Measurements from ENCODE around the gene MFAP3. TPM values are rescaled to one million over a fixed set of nuclear protein-coding genes. Genes with fewer than 3 reads are reported as not detected.
"Not testable (repeated sequence)": the region's sequence is repeated elsewhere in the genome, so short reads cannot be mapped to it uniquely, and the experiment has no call there.

MFAP3 gene
- total RNA-seq, 2 experiments from 2014 or later: 27.7 to 29.9 TPM

GRCh38 chr5:154063372-154063771, 24.6 kb downstream of the MFAP3 start:
- no peak overlapping the region for H3K27ac ChIP-seq (ENCODE audit: low read depth, low read length, poor library complexity, severe bottlenecking)
- no peak overlapping the region for H2AFZ ChIP-seq (ENCODE audit: low read length)
- no peaks in the 10 kb centered on the region for H3K9me3 ChIP-seq (ENCODE audit: low read length)
- no peak overlapping the region for H3K4me3 ChIP-seq (ENCODE audit: low read depth, low read length, poor library complexity, severe bottlenecking)
- no peak for DNase-seq (ENCODE audit: low spot score)
- no peaks in the 10 kb centered on the region for H3K79me2 ChIP-seq (ENCODE audit: insufficient read depth, low read depth, low read length)
- H3K4me1 ChIP-seq (ENCODE audit: insufficient read depth, low read length, poor library complexity, severe bottlenecking): peaks cover 19% of the 10 kb centered on the region
- H3K36me3 ChIP-seq (ENCODE audit: insufficient read depth, low read length): no peaks in the 10 kb centered on the region
- TF ChIP-seq CTCF (conservative IDR thresholded peaks at IDR 0.05; ENCODE audit: low read length) (no peak), EZH2phosphoT487 (IDR thresholded peaks at IDR 0.05; ENCODE audit: borderline replicate concordance, low read depth, low read length) (no peak)
- H4K20me1 ChIP-seq (ENCODE audit: insufficient read depth, low read length): no peaks in the 10 kb centered on the region
- intact Hi-C loops (cut with micrococcal nuclease; ENCODE audit: unreplicated experiment): no loop called here
- H3K9me2 ChIP-seq (ENCODE audit: insufficient read depth, low read length): no peaks in the 10 kb centered on the region
- no TSS peak for BruUV-seq (replicated peaks)
- no peak overlapping the region for H3K4me2 ChIP-seq (ENCODE audit: low read length)
- ChIA-PET CTCF (ENCODE audit: unreplicated experiment) (no interaction called here), POLR2A (interaction anchor here (0.7 to 2.3 kb wide), 4 partner anchors 11 to 562 kb away, joined by 3 to 12 read pairs (median 4); no protein-coding TSS in a partner anchor)

- Histone ChIP-seq H3K79me2 (ENCODE audit: insufficient read depth, low read depth, low read length) (no peaks in the 10 kb centered on the region), H2AFZ (ENCODE audit: low read length) (no peak overlapping the region), H4K20me1 (ENCODE audit: insufficient read depth, low read length) (no peaks in the 10 kb centered on the region), H3K27ac (ENCODE audit: low read depth, low read length, poor library complexity, severe bottlenecking) (no peak overlapping the region), H3K4me2 (ENCODE audit: low read length) (no peak overlapping the region), H3K36me3 (ENCODE audit: insufficient read depth, low read length) (no peaks in the 10 kb centered on the region), H3K9me3 (ENCODE audit: low read length) (no peaks in the 10 kb centered on the region), H3K4me1 (ENCODE audit: insufficient read depth, low read length, poor library complexity, severe bottlenecking) (no peaks in the 10 kb centered on the region), H3K4me3 (ENCODE audit: low read depth, low read length, poor library complexity, severe bottlenecking) (no peak overlapping the region), H3K9me2 (ENCODE audit: insufficient read depth, low read length) (no peaks in the 10 kb centered on the region)
- no TSS peak for BruUV-seq (replicated peaks)
- TF ChIP-seq CTCF (conservative IDR thresholded peaks at IDR 0.05; ENCODE audit: low read length) (no peak), EZH2phosphoT487 (IDR thresholded peaks at IDR 0.05; ENCODE audit: borderline replicate concordance, low read depth, low read length) (no peak)
- DNase-seq (ENCODE audit: low spot score): no peak
- intact Hi-C loops (cut with micrococcal nuclease; ENCODE audit: unreplicated experiment): no loop called here
- CTCF ChIA-PET (ENCODE audit: unreplicated experiment): no interaction called here
- POLR2A ChIA-PET: interaction anchor here (0.8 kb wide), 1 partner anchor 38 kb away, joined by 3 read pairs; no protein-coding TSS in a partner anchor
These were observed 27.2 kb downstream of the MFAP3 start for GRCh38 chr5:154065971-154066370.

GRCh38 chr5:154069854-154070253, 31.1 kb downstream of the MFAP3 start:
- BruUV-seq (replicated peaks); H3K4me3 ChIP-seq (ENCODE audit: low read depth, low read length, poor library complexity, severe bottlenecking); H3K4me1 ChIP-seq (ENCODE audit: insufficient read depth, low read length, poor library complexity, severe bottlenecking); CTCF ChIA-PET (ENCODE audit: unreplicated experiment); H3K4me2 ChIP-seq (ENCODE audit: low read length); H3K79me2 ChIP-seq (ENCODE audit: insufficient read depth, low read depth, low read length); H3K9me3 ChIP-seq (ENCODE audit: low read length); H4K20me1 ChIP-seq (ENCODE audit: insufficient read depth, low read length); H3K36me3 ChIP-seq (ENCODE audit: insufficient read depth, low read length); H3K9me2 ChIP-seq (ENCODE audit: insufficient read depth, low read length); H3K27ac ChIP-seq (ENCODE audit: low read depth, low read length, poor library complexity, severe bottlenecking); DNase-seq (ENCODE audit: low spot score); H2AFZ ChIP-seq (ENCODE audit: low read length): not testable (repeated sequence)
- POLR2A ChIA-PET: interaction anchor here (0.9 to 1.8 kb wide), 4 partner anchors 10 to 115 kb away, joined by 3 to 6 read pairs (median 4); no protein-coding TSS in a partner anchor
- intact Hi-C loops (cut with micrococcal nuclease; ENCODE audit: unreplicated experiment): loop anchor here (5.0 kb wide), 1 partner anchor 542 kb away; no protein-coding TSS in a partner anchor

Data from OCI-LY7 (cell line).